GM12892 (cell line): ENCODE measurements around the gene AP3B2.

Experiments used
- POLR2AphosphoS5 ChIP-seq: IDR thresholded peaks from 2 replicates; pipeline ENCODE4 v1.6.1; 2011; ENCODE audit warnings: low read depth, low read length, control low read depth
- TAF1 ChIP-seq: IDR thresholded peaks from 2 replicates; pipeline ENCODE4 v1.6.1; 2011; ENCODE audit warnings: low read depth, mild to moderate bottlenecking, control low read depth, low read length, borderline replicate concordance

GRCh38 chr15:82698711-82699345 is 10.8 kb downstream of the AP3B2 start:
- TF ChIP-seq TAF1 (no peak), POLR2AphosphoS5 (no peak)
